ENCODE measurements around the gene SPACA7. TPM values are rescaled to one million over a fixed set of nuclear protein-coding genes. Genes with fewer than 3 reads are reported as not detected.

Gene SPACA7
- total and polyA plus RNA-seq, 4 donors = not detected

- H3K9me3 ChIP-seq (ENCODE audit: control insufficient read depth in 4 of 4, low read length in 3 of 4) = no peaks in the 10 kb centered on the region
- H3K9ac ChIP-seq (ENCODE audit: low read depth in 1 of 2, low read length in 2 of 2) = no peak overlapping the region
- TF ChIP-seq SP1 (IDR thresholded peaks at IDR 0.05) (no peak), TAF1 (conservative IDR thresholded peaks at IDR 0.05) (no peak), ZBTB33 (IDR thresholded peaks at IDR 0.05) (no peak), FOXA1 (IDR thresholded peaks at IDR 0.05) (no peak), CTCF (IDR thresholded peaks at IDR 0.05; ENCODE audit: low read depth, low read length, missing input control) (no peak), ATF3 (IDR thresholded peaks at IDR 0.05) (no peak), RAD21 (IDR thresholded peaks at IDR 0.05) (no peak), HNF4A (conservative IDR thresholded peaks at IDR 0.05) (no peak), MAX (IDR thresholded peaks at IDR 0.05) (no peak), HNF4G (IDR thresholded peaks at IDR 0.05) (no peak), NR2F2 (IDR thresholded peaks at IDR 0.05) (no peak), RXRA (IDR thresholded peaks at IDR 0.05) (no peak), JUND (IDR thresholded peaks at IDR 0.05) (no peak), GABPA (IDR thresholded peaks at IDR 0.05 in 1 of 2, conservative IDR thresholded peaks at IDR 0.05 in 1 of 2) (no peak), EGR1 (IDR thresholded peaks at IDR 0.05; ENCODE audit: low read depth in 2 of 2) (no peak), YY1 (IDR thresholded peaks at IDR 0.05) (no peak)
- no peak overlapping the region for H3K4me3 ChIP-seq (ENCODE audit: low read depth in 1 of 3, low read length in 3 of 3)
- H3K36me3 ChIP-seq (ENCODE audit: control insufficient read depth in 4 of 4, insufficient read depth in 3 of 4, low read depth in 1 of 4, low read length in 3 of 4) = peaks cover 0 to 3% (median under 1%) of the 10 kb centered on the region in 4 donors
- WGBS = 92% methylated on average over 9 of the region's 9 CpGs
- DNase-seq (ENCODE audit: low spot score) = no peak
- H3K27me3 ChIP-seq (ENCODE audit: control insufficient read depth in 4 of 4, insufficient read depth in 4 of 4, low read length in 3 of 4) = no peaks in the 10 kb centered on the region
- no peak overlapping the region for H3K27ac ChIP-seq (ENCODE audit: low read depth in 1 of 2, low read length in 2 of 2)
- no peaks in the 10 kb centered on the region for H3K4me1 ChIP-seq (ENCODE audit: control insufficient read depth in 4 of 4, insufficient read depth in 4 of 4, low read length in 3 of 4)
These were observed 80.9 kb downstream of the SPACA7 start for GRCh38 chr13:112457081-112457480.

GRCh38 chr13:112457485-112457884 lies 81.3 kb downstream of the SPACA7 start:
- no peak for DNase-seq (ENCODE audit: low spot score)
- 89% methylated on average over 13 of the region's 13 CpGs for WGBS

More at GRCh38 chr13:112457485-112457884, 81.3 kb downstream of the SPACA7 start:
- H3K9ac ChIP-seq (ENCODE audit: low read depth in 1 of 2, low read length in 2 of 2) = no peak overlapping the region
- no peak overlapping the region for H3K4me3 ChIP-seq (ENCODE audit: low read depth in 1 of 3, low read length in 3 of 3)
- no peaks in the 10 kb centered on the region for H3K27me3 ChIP-seq (ENCODE audit: control insufficient read depth in 4 of 4, insufficient read depth in 4 of 4, low read length in 3 of 4)
- H3K27ac ChIP-seq (ENCODE audit: low read depth in 1 of 2, low read length in 2 of 2) = no peak overlapping the region
- peaks cover 0 to 4% (median 2%) of the 10 kb centered on the region in 4 donors for H3K36me3 ChIP-seq (ENCODE audit: control insufficient read depth in 4 of 4, insufficient read depth in 3 of 4, low read depth in 1 of 4, low read length in 3 of 4)
- TF ChIP-seq RXRA (IDR thresholded peaks at IDR 0.05) (no peak), ATF3 (IDR thresholded peaks at IDR 0.05) (no peak), EGR1 (IDR thresholded peaks at IDR 0.05; ENCODE audit: low read depth in 2 of 2) (no peak), FOXA1 (IDR thresholded peaks at IDR 0.05) (no peak), JUND (IDR thresholded peaks at IDR 0.05) (no peak), FOXA2 (IDR thresholded peaks at IDR 0.05) (no peak), NR2F2 (IDR thresholded peaks at IDR 0.05) (no peak), MAX (IDR thresholded peaks at IDR 0.05) (no peak), REST (IDR thresholded peaks at IDR 0.05) (no peak), GABPA (IDR thresholded peaks at IDR 0.05 in 1 of 2, conservative IDR thresholded peaks at IDR 0.05 in 1 of 2) (no peak), HNF4A (conservative IDR thresholded peaks at IDR 0.05) (no peak), ZBTB33 (IDR thresholded peaks at IDR 0.05) (no peak), CTCF (IDR thresholded peaks at IDR 0.05; ENCODE audit: low read depth, low read length, missing input control) (no peak)
- H3K4me1 ChIP-seq (ENCODE audit: control insufficient read depth in 4 of 4, insufficient read depth in 4 of 4, low read length in 3 of 4) = no peaks in the 10 kb centered on the region
- H3K9me3 ChIP-seq (ENCODE audit: control insufficient read depth in 4 of 4, low read length in 3 of 4) = no peaks in the 10 kb centered on the region
